Measurements from ENCODE around the gene DTNA. TPM values are rescaled to one million over a fixed set of nuclear protein-coding genes. Genes with fewer than 3 reads are reported as not detected.

DTNA gene
- total RNA-seq, 5 donors from 2014 or later (not counting 1 experiment from before 2014, with no cell fraction given), result 0.18 TPM; not detected in 4

DNA sequence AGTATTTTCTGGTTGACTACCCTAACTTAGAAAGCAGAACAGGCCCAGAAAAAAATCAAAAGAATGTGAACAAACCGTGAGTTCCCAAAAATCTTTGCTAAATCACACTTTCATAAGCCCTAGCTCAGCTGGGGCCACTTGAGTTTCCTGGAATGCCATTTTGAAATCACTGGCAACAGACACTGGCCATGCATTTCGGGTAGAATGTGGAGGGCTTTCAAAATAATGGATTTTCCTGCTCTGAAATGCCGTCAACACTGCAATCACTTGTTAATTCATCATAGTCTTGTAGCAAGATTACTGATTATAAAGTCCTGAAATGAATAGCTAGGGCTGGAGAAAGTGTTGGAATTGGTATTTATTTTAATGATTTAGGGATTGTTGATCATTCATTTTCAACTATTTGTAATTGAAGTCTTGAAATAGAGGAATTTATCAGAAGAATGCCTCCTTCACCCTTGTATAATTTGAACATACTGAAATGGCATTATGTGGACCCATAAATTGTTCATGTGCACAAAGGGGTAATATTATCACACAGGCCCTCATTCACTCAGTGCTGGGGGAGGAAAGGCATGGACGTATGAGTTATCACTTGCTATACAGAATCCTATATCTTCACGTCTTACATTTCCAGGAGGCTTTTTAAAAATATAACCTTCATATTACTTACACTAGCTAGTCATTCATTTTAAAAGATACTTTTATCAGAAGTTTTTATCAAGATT is 134.8 kb downstream of the DTNA start:
- Mint-ChIP-seq H3K36me3 (no peaks in the 10 kb centered on the region), H3K9me3 (no peaks in the 10 kb centered on the region), H3K4me1 (no peaks in the 10 kb centered on the region), H3K27me3 (peaks cover 6 to 21% of the 10 kb centered on the region in 2 donors), H3K4me3 (no peak overlapping the region), H3K27ac (no peak overlapping the region)
- POLR2A ChIA-PET, result no interaction called here
- H3K27me3 ChIP-seq (replicated peaks in 1 of 2; ENCODE audit: control insufficient read depth in 2 of 2, extremely low read depth in 1 of 2, insufficient read depth in 2 of 2, low read length in 1 of 2), result no peaks in the 10 kb centered on the region
- no peaks in the 10 kb centered on the region for H3K36me3 ChIP-seq (ENCODE audit: control insufficient read depth in 2 of 2, extremely low read depth in 1 of 2, insufficient read depth in 1 of 2, low read length in 1 of 2)
- 60% methylated on average over 1 of the region's 5 CpGs for WGBS (ENCODE audit: insufficient coverage)
- CTCF ChIA-PET, result interaction anchor here in 1 of 2 donors (0.5 to 0.6 kb wide), 2 partner anchors 22 to 119 kb away, joined by 3 read pairs; no protein-coding TSS in a partner anchor
- H3K9me3 ChIP-seq, result no peaks in the 10 kb centered on the region
- ATAC-seq (replicated peaks in 1 of 4) (no peak), DNase-seq (no peak)
- H3K4me1 ChIP-seq (ENCODE audit: control insufficient read depth in 1 of 2, extremely low read depth in 1 of 2, insufficient read depth in 2 of 2, low read length in 2 of 2), result no peaks in the 10 kb centered on the region
- H3K4me3 ChIP-seq (ENCODE audit: control insufficient read depth in 1 of 2, extremely low read depth in 1 of 2, low read length in 1 of 2), result no peak overlapping the region
- no peak overlapping the region for H3K27ac ChIP-seq (ENCODE audit: low read length)

DNA sequence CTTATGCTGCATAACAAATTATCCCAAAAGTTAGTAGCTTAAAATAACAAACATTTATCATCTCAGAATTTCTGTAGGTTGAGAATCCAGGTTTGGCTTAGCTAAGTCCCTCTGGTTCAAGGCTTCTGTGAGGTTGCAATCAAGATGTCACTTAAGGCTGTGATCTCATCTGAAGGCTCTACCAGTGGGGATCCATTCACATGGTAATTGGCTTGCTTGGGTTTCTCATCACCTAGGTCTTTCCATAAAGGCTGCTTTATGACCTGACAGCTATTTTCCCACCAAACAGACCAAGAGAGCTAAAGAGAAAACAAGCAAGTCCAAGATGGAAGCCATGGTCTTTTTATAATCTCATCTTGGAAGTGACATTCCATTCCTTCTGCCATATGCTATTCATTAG is 137.3 kb downstream of the DTNA start:
- Histone ChIP-seq H3K9me3 (no peaks in the 10 kb centered on the region), H3K4me3 (ENCODE audit: control insufficient read depth in 1 of 2, extremely low read depth in 1 of 2, low read length in 1 of 2) (no peak overlapping the region), H3K27ac (ENCODE audit: low read length) (no peak overlapping the region), H3K27me3 (replicated peaks in 1 of 2; ENCODE audit: control insufficient read depth in 2 of 2, extremely low read depth in 1 of 2, insufficient read depth in 2 of 2, low read length in 1 of 2) (no peaks in the 10 kb centered on the region), H3K4me1 (ENCODE audit: control insufficient read depth in 1 of 2, extremely low read depth in 1 of 2, insufficient read depth in 2 of 2, low read length in 2 of 2) (no peaks in the 10 kb centered on the region), H3K36me3 (ENCODE audit: control insufficient read depth in 2 of 2, extremely low read depth in 1 of 2, insufficient read depth in 1 of 2, low read length in 1 of 2) (no peaks in the 10 kb centered on the region)
- Mint-ChIP-seq H3K4me3 (no peak overlapping the region), H3K9me3 (no peaks in the 10 kb centered on the region), H3K4me1 (no peaks in the 10 kb centered on the region), H3K27me3 (peaks cover 4 to 18% of the 10 kb centered on the region in 2 donors), H3K36me3 (no peaks in the 10 kb centered on the region), H3K27ac (no peak overlapping the region)
- DNase-seq (no peak), ATAC-seq (replicated peaks in 1 of 4) (no peak)
- CTCF ChIA-PET, result no interaction called here
- POLR2A ChIA-PET, result interaction anchor here in 1 of 2 donors (0.5 kb wide), 1 partner anchor 113 kb away, joined by 4 read pairs; no protein-coding TSS in a partner anchor

DNA sequence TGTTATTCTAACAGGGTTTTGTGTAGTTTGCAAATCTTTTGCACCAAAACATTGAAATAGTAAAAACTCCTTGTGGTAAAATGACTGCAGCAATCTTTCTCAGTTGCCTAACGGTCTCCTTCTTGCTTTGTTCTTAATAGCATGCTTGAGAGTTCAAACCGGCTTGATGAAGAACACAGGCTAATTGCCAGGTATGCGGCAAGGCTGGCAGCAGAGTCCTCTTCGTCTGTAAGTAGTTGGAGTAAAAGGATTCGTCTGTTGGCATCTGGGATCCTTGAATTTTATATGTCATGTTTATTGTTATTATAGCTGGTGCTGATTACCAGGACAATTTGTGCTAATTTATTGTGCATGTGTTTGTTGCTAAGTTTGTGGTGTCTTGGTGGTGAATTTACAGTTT is 138.1 kb downstream of the DTNA start:
- no peak for DNase-seq
- H3K27me3 Mint-ChIP-seq, result peaks cover 3 to 15% of the 10 kb centered on the region in 2 donors
- WGBS (ENCODE audit: insufficient coverage), result 74% methylated on average over 4 of the region's 5 CpGs

DNA sequence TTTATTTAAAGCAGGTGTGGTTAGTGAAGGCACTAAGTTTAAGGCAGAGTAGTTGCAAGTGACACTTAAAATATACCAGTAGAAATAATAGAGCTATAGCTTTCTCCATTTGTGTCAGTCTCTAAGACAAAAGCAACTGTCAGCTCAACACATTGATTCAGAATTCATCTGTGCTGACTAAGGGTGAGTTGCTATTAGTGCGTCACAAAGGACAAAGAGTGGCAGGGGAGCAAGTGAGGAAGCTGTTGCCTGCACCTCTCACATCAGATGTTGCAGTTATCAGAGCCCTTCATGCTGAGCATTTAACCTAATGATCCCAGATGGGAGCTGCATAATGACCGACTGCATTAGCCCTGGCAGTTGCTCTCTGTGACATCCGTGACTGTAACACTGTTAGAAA is 138.6 kb downstream of the DTNA start:
- Mint-ChIP-seq H3K27ac (no peak overlapping the region), H3K4me3 (no peak overlapping the region), H3K27me3 (peaks cover 3 to 15% of the 10 kb centered on the region in 2 donors), H3K4me1 (no peaks in the 10 kb centered on the region), H3K36me3 (no peaks in the 10 kb centered on the region), H3K9me3 (no peaks in the 10 kb centered on the region)
- ChIA-PET CTCF (no interaction called here), POLR2A (no interaction called here)
- 93% methylated on average over 3 of the region's 3 CpGs for WGBS (ENCODE audit: insufficient coverage)
- no peaks in the 10 kb centered on the region for H3K36me3 ChIP-seq (ENCODE audit: control insufficient read depth in 2 of 2, extremely low read depth in 1 of 2, insufficient read depth in 1 of 2, low read length in 1 of 2)
- ATAC-seq (replicated peaks in 1 of 4) (no peak), DNase-seq (no peak)
- H3K27ac ChIP-seq (ENCODE audit: low read length), result no peak overlapping the region
- no peaks in the 10 kb centered on the region for H3K27me3 ChIP-seq (replicated peaks in 1 of 2; ENCODE audit: control insufficient read depth in 2 of 2, extremely low read depth in 1 of 2, insufficient read depth in 2 of 2, low read length in 1 of 2)
- H3K4me1 ChIP-seq (ENCODE audit: control insufficient read depth in 1 of 2, extremely low read depth in 1 of 2, insufficient read depth in 2 of 2, low read length in 2 of 2), result no peaks in the 10 kb centered on the region
- no peaks in the 10 kb centered on the region for H3K9me3 ChIP-seq
- H3K4me3 ChIP-seq (ENCODE audit: control insufficient read depth in 1 of 2, extremely low read depth in 1 of 2, low read length in 1 of 2), result no peak overlapping the region

More for the DNA sequence above, 138.1 kb downstream of the DTNA start:
- Mint-ChIP-seq H3K9me3 (no peaks in the 10 kb centered on the region), H3K4me1 (no peaks in the 10 kb centered on the region), H3K27ac (no peak overlapping the region), H3K4me3 (no peak overlapping the region), H3K36me3 (no peaks in the 10 kb centered on the region)
- Histone ChIP-seq H3K27me3 (replicated peaks in 1 of 2; ENCODE audit: control insufficient read depth in 2 of 2, extremely low read depth in 1 of 2, insufficient read depth in 2 of 2, low read length in 1 of 2) (no peaks in the 10 kb centered on the region), H3K36me3 (ENCODE audit: control insufficient read depth in 2 of 2, extremely low read depth in 1 of 2, insufficient read depth in 1 of 2, low read length in 1 of 2) (no peaks in the 10 kb centered on the region), H3K27ac (ENCODE audit: low read length) (no peak overlapping the region), H3K9me3 (no peaks in the 10 kb centered on the region), H3K4me3 (ENCODE audit: control insufficient read depth in 1 of 2, extremely low read depth in 1 of 2, low read length in 1 of 2) (no peak overlapping the region), H3K4me1 (ENCODE audit: control insufficient read depth in 1 of 2, extremely low read depth in 1 of 2, insufficient read depth in 2 of 2, low read length in 2 of 2) (no peaks in the 10 kb centered on the region)
- no peak for ATAC-seq (replicated peaks in 1 of 4)
- POLR2A ChIA-PET, result no interaction called here
- CTCF ChIA-PET, result no interaction called here

DNA sequence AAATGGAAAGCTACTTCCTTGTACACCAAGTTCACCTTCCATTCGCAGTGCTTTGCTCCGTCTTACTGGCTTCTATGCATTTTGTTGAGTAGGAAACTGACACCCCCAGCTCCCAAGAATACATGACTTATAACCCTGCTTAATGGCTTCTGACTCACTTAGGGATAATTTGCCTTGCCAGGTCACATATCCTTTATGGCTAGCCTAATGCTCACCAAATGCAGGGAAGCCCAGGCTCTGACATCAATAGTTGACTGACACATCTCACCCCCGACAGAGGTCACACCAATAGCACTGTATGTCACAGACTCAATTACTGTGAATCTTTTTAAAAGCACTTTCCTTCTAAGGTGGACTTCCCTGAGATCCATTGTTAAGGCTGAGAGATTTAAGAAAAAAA is 147.2 kb downstream of the DTNA start:
- H3K27ac ChIP-seq (ENCODE audit: low read length), result no peak overlapping the region
- 100% methylated on average over 2 of the region's 3 CpGs for WGBS (ENCODE audit: insufficient coverage)
- Mint-ChIP-seq H3K4me1 (peaks cover 0 to 10% (median 7%) of the 10 kb centered on the region in 3 donors), H3K27me3 (peaks cover 0 to 3% of the 10 kb centered on the region in 2 donors), H3K36me3 (no peaks in the 10 kb centered on the region), H3K27ac (no peak overlapping the region), H3K9me3 (no peaks in the 10 kb centered on the region), H3K4me3 (no peak overlapping the region)
- H3K9me3 ChIP-seq, result no peaks in the 10 kb centered on the region
- POLR2A ChIA-PET, result no interaction called here
- no peak for DNase-seq
- H3K27me3 ChIP-seq (replicated peaks in 1 of 2; ENCODE audit: control insufficient read depth in 2 of 2, extremely low read depth in 1 of 2, insufficient read depth in 2 of 2, low read length in 1 of 2), result no peaks in the 10 kb centered on the region
- H3K4me3 ChIP-seq (ENCODE audit: control insufficient read depth in 1 of 2, extremely low read depth in 1 of 2, low read length in 1 of 2), result no peak overlapping the region
- CTCF ChIA-PET, result interaction anchor here in 1 of 2 donors (0.6 kb wide), 1 partner anchor 9 kb away, joined by 5 read pairs; no protein-coding TSS in a partner anchor
- H3K36me3 ChIP-seq (ENCODE audit: control insufficient read depth in 2 of 2, extremely low read depth in 1 of 2, insufficient read depth in 1 of 2, low read length in 1 of 2), result no peaks in the 10 kb centered on the region
- H3K4me1 ChIP-seq (ENCODE audit: control insufficient read depth in 1 of 2, extremely low read depth in 1 of 2, insufficient read depth in 2 of 2, low read length in 2 of 2), result peaks cover 0 to 7% of the 10 kb centered on the region in 2 experiments
- no peak for ATAC-seq (replicated peaks in 1 of 4)

DNA sequence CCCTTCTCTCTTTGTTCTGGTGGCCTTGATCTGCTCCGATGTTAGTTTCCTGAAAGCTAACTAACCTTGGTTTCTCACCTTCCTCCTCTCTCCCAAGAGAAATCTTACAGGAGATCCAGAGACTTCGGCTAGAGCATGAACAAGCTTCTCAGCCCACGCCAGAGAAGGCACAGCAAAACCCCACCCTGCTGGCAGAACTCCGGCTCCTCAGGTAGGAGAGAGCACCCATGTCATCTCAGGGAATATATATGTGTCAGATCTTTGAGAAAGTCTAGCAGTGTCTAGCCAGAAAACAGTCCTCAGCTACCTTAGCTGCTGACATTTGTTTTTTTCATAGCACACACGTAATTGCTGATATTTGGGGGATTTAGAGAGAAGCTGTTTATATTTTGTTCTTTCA is 148.1 kb downstream of the DTNA start:
- no peaks in the 10 kb centered on the region for H3K9me3 Mint-ChIP-seq
- Histone ChIP-seq H3K36me3 (ENCODE audit: control insufficient read depth in 2 of 2, extremely low read depth in 1 of 2, insufficient read depth in 1 of 2, low read length in 1 of 2) (no peaks in the 10 kb centered on the region), H3K4me1 (ENCODE audit: control insufficient read depth in 1 of 2, extremely low read depth in 1 of 2, insufficient read depth in 2 of 2, low read length in 2 of 2) (peaks cover 0 to 7% of the 10 kb centered on the region in 2 experiments), H3K27me3 (replicated peaks in 1 of 2; ENCODE audit: control insufficient read depth in 2 of 2, extremely low read depth in 1 of 2, insufficient read depth in 2 of 2, low read length in 1 of 2) (no peaks in the 10 kb centered on the region), H3K27ac (ENCODE audit: low read length) (no peak overlapping the region), H3K9me3 (no peaks in the 10 kb centered on the region), H3K4me3 (ENCODE audit: control insufficient read depth in 1 of 2, extremely low read depth in 1 of 2, low read length in 1 of 2) (no peak overlapping the region)
- ATAC-seq (replicated peaks in 1 of 4) (no peak), DNase-seq (no peak)
- 92% methylated on average over 5 of the region's 5 CpGs for WGBS (ENCODE audit: insufficient coverage)
- peaks cover 0 to 10% (median 7%) of the 10 kb centered on the region in 3 donors for H3K4me1 Mint-ChIP-seq
- peaks cover 0 to 3% of the 10 kb centered on the region in 2 donors for H3K27me3 Mint-ChIP-seq
- ChIA-PET CTCF (no interaction called here), POLR2A (no interaction called here)
- no peak overlapping the region for H3K4me3 Mint-ChIP-seq
- H3K36me3 Mint-ChIP-seq, result no peaks in the 10 kb centered on the region
- no peak overlapping the region for H3K27ac Mint-ChIP-seq

Measured in T-cell (primary cell).